ENCODE results near the gene NPC1.

- no peak for TF ChIP-seq CTCF (IDR thresholded peaks at IDR 0.05)
- TF ChIP-seq, protein P1, sequence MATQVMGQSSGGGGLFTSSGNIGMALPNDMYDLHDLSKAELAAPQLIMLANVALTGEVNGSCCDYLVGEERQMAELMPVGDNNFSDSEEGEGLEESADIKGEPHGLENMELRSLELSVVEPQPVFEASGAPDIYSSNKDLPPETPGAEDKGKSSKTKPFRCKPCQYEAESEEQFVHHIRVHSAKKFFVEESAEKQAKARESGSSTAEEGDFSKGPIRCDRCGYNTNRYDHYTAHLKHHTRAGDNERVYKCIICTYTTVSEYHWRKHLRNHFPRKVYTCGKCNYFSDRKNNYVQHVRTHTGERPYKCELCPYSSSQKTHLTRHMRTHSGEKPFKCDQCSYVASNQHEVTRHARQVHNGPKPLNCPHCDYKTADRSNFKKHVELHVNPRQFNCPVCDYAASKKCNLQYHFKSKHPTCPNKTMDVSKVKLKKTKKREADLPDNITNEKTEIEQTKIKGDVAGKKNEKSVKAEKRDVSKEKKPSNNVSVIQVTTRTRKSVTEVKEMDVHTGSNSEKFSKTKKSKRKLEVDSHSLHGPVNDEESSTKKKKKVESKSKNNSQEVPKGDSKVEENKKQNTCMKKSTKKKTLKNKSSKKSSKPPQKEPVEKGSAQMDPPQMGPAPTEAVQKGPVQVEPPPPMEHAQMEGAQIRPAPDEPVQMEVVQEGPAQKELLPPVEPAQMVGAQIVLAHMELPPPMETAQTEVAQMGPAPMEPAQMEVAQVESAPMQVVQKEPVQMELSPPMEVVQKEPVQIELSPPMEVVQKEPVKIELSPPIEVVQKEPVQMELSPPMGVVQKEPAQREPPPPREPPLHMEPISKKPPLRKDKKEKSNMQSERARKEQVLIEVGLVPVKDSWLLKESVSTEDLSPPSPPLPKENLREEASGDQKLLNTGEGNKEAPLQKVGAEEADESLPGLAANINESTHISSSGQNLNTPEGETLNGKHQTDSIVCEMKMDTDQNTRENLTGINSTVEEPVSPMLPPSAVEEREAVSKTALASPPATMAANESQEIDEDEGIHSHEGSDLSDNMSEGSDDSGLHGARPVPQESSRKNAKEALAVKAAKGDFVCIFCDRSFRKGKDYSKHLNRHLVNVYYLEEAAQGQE (IDR thresholded peaks at IDR 0.05; ENCODE audit: insufficient read depth in 1 of 2, low read depth in 2 of 2, low read length in 1 of 2): no peak
Observed at GRCh38 chr18:23528580-23529472, 57.5 kb downstream of the NPC1 start.

All from Panc1 (cell line).